ENCODE data around the gene STRIP1. TPM values are rescaled to one million over a fixed set of nuclear protein-coding genes. Genes with fewer than 3 reads are reported as not detected.

STRIP1 gene
- total and polyA plus RNA-seq, 10 of the 15 experiments (the other 5 are each of a cell fraction or from before 2014, with no cell fraction given), result 6.3 to 26.6 (median 18.0) TPM

DNA sequence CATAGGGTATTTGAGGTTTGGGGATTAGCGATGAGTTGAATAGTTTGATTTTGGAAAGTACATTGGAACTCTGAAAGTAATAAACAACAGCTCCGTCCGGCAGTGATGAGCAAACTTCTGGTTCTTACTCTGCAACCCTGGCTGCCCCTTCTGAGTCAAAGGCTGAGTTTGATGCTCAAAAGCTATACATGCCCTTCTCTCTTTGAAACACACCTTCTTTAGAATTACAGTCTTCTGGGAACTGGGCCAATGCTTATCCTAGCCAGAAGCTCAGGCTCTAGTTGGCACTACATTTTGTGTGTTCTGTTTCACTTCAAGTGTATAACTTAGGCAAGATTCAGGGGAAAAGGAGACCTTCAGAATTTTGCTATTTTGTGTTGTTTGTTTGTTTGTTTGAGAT lies 40.5 kb upstream of the STRIP1 start:
- no peaks in the 10 kb centered on the region for H3K27me3 ChIP-seq (replicated peaks in 1 of 2; ENCODE audit: control insufficient read depth in 2 of 2, insufficient read depth in 2 of 2, low read length in 1 of 2)
- 64% methylated on average over 3 of the region's 3 CpGs for WGBS (ENCODE audit: insufficient coverage, insufficient replicate concordance, low lambda C conversion rate, missing lambda C conversion rate)
- DNase-seq (ENCODE audit: low read depth, low spot score) (no peak), FAIRE-seq (no peak), ATAC-seq (no peak)
- no peak overlapping the region for H3K4me3 ChIP-seq
- H2AFZ ChIP-seq (ENCODE audit: control insufficient read depth, low read depth, low read length), result no peak overlapping the region
- H3K9me3 ChIP-seq (replicated peaks; ENCODE audit: control insufficient read depth, insufficient read depth, low read length), result no peaks in the 10 kb centered on the region
- H4K20me1 ChIP-seq (ENCODE audit: control insufficient read depth, insufficient read depth), result no peaks in the 10 kb centered on the region
- ChIA-PET RAD21 (ENCODE audit: unreplicated experiment) (interaction anchor here (1.2 kb wide), 1 partner anchor 217 kb away, joined by 3 read pairs; no protein-coding TSS in a partner anchor), CTCF (interaction anchor here (1.2 to 4.8 kb wide), 4 partner anchors 9 to 217 kb away, joined by 6 to 42 read pairs (median 10); partner anchors contain the start of gene AHCYL1), SMC1A (ENCODE audit: uncharacterized antibody, unreplicated experiment) (interaction anchor here (0.6 to 3.4 kb wide), 4 partner anchors 9 to 626 kb away, joined by 3 to 24 read pairs (median 7); partner anchors contain the start of gene AHCYL1), POLR2A (interaction anchor here (1.4 kb wide), 1 partner anchor 10 kb away, joined by 5 read pairs; no protein-coding TSS in a partner anchor)
- TF ChIP-seq NR2F1 (conservative IDR thresholded peaks at IDR 0.05) (no peak), GATAD2B (conservative IDR thresholded peaks at IDR 0.05; ENCODE audit: low read depth) (no peak), MYC (IDR thresholded peaks at IDR 0.05; ENCODE audit: insufficient read depth, insufficient read length, insufficient replicate concordance, low read length, severe bottlenecking) (no peak)
- no peak overlapping the region for H3K27ac ChIP-seq (ENCODE audit: control insufficient read depth, insufficient read depth)
- BruUV-seq (replicated peaks), result no TSS peak
- no peak overlapping the region for H3K4me2 ChIP-seq (ENCODE audit: control insufficient read depth, insufficient read depth)
- H3K9ac ChIP-seq (ENCODE audit: control insufficient read depth, insufficient read depth, low read length), result no peak overlapping the region
- peaks cover 0 to 3% of the 10 kb centered on the region in 2 experiments; a peak in 1 of 4 replicates for H3K36me3 ChIP-seq (ENCODE audit: control insufficient read depth in 2 of 2, insufficient read depth in 2 of 2, low read length in 1 of 2)
- intact Hi-C loops (cut with micrococcal nuclease; ENCODE audit: unreplicated experiment), result no loop called here
- H3K4me1 ChIP-seq (ENCODE audit: control insufficient read depth, insufficient read depth, low read length), result no peaks in the 10 kb centered on the region
- peaks cover 10% of the 10 kb centered on the region for H3K79me2 ChIP-seq (ENCODE audit: control insufficient read depth, insufficient read depth, low read length)
- in situ Hi-C loops (cut with MboI), result no loop called here

DNA sequence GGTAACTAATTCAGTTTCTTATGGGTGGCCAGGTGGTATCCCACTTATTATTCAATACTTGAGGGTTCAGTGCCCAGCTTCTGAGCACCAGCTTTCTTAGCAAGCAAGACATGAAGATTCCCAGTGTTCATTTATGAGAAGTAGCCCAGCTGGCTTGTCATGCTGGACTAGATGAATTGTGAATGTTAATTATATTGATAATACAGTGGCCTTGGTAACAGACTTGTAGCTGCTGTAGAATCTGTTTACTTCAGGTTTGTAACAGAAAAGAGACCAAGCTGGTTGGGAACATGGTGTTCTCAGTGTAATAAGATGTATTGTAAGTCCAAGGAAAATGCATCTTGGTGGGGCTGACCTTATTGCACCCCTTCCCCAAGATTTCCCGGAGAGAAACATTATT lies 39.8 kb upstream of the STRIP1 start:
- Histone ChIP-seq H3K79me2 (ENCODE audit: control insufficient read depth, insufficient read depth, low read length) (peaks cover 10% of the 10 kb centered on the region), H2AFZ (ENCODE audit: control insufficient read depth, low read depth, low read length) (no peak overlapping the region), H3K9me3 (replicated peaks; ENCODE audit: control insufficient read depth, insufficient read depth, low read length) (no peaks in the 10 kb centered on the region), H3K36me3 (ENCODE audit: control insufficient read depth in 2 of 2, insufficient read depth in 2 of 2, low read length in 1 of 2) (peaks cover 0 to 3% of the 10 kb centered on the region in 2 experiments; a peak in 1 of 4 replicates), H3K4me1 (ENCODE audit: control insufficient read depth, insufficient read depth, low read length) (no peaks in the 10 kb centered on the region), H3K9ac (ENCODE audit: control insufficient read depth, insufficient read depth, low read length) (no peak overlapping the region), H3K4me3 (no peak overlapping the region), H3K27me3 (replicated peaks in 1 of 2; ENCODE audit: control insufficient read depth in 2 of 2, insufficient read depth in 2 of 2, low read length in 1 of 2) (no peaks in the 10 kb centered on the region), H3K4me2 (ENCODE audit: control insufficient read depth, insufficient read depth) (no peak overlapping the region), H3K27ac (ENCODE audit: control insufficient read depth, insufficient read depth) (no peak overlapping the region), H4K20me1 (ENCODE audit: control insufficient read depth, insufficient read depth) (no peaks in the 10 kb centered on the region)
- ChIA-PET SMC1A (ENCODE audit: uncharacterized antibody, unreplicated experiment) (interaction anchor here (0.7 to 3.4 kb wide), 3 partner anchors 10 to 19 kb away, joined by 3 to 24 read pairs (median 11); partner anchors contain the start of gene AHCYL1), RAD21 (ENCODE audit: unreplicated experiment) (no interaction called here), POLR2A (interaction anchor here (1.1 kb wide), 1 partner anchor 9 kb away, joined by 3 read pairs; no protein-coding TSS in a partner anchor), CTCF (interaction anchor here (1.8 to 4.8 kb wide), 3 partner anchors 10 to 217 kb away, joined by 6 to 42 read pairs (median 11); partner anchors contain the start of gene AHCYL1)
- DNase-seq (ENCODE audit: low read depth, low spot score) (no peak), ATAC-seq (no peak), FAIRE-seq (no peak)
- no peak for TF ChIP-seq CBFB (IDR thresholded peaks at IDR 0.05; ENCODE audit: low read depth)
- TF ChIP-seq BACH1 (IDR thresholded peaks at IDR 0.05; ENCODE audit: borderline replicate concordance), result no peak
- no peak for TF ChIP-seq FOS (IDR thresholded peaks at IDR 0.05; ENCODE audit: borderline replicate concordance, extremely low read depth, insufficient read length)
- TF ChIP-seq, protein P1, sequence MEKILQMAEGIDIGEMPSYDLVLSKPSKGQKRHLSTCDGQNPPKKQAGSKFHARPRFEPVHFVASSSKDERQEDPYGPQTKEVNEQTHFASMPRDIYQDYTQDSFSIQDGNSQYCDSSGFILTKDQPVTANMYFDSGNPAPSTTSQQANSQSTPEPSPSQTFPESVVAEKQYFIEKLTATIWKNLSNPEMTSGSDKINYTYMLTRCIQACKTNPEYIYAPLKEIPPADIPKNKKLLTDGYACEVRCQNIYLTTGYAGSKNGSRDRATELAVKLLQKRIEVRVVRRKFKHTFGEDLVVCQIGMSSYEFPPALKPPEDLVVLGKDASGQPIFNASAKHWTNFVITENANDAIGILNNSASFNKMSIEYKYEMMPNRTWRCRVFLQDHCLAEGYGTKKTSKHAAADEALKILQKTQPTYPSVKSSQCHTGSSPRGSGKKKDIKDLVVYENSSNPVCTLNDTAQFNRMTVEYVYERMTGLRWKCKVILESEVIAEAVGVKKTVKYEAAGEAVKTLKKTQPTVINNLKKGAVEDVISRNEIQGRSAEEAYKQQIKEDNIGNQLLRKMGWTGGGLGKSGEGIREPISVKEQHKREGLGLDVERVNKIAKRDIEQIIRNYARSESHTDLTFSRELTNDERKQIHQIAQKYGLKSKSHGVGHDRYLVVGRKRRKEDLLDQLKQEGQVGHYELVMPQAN (conservative IDR thresholded peaks at IDR 0.05), result no peak
- no peak for TF ChIP-seq CEBPB (IDR thresholded peaks at IDR 0.05; ENCODE audit: borderline replicate concordance in 1 of 2, low read depth in 2 of 2, low read length in 2 of 2)
- intact Hi-C loops (cut with micrococcal nuclease; ENCODE audit: unreplicated experiment) (no loop called here), in situ Hi-C loops (cut with MboI) (no loop called here)
- no TSS peak for BruUV-seq (replicated peaks)
- WGBS (ENCODE audit: insufficient coverage, insufficient replicate concordance, low lambda C conversion rate, missing lambda C conversion rate), result 88% methylated on average over 1 of the region's 1 CpG
